ENCODE measurements around the gene ANKS1A.

Gene ANKS1A

DNA sequence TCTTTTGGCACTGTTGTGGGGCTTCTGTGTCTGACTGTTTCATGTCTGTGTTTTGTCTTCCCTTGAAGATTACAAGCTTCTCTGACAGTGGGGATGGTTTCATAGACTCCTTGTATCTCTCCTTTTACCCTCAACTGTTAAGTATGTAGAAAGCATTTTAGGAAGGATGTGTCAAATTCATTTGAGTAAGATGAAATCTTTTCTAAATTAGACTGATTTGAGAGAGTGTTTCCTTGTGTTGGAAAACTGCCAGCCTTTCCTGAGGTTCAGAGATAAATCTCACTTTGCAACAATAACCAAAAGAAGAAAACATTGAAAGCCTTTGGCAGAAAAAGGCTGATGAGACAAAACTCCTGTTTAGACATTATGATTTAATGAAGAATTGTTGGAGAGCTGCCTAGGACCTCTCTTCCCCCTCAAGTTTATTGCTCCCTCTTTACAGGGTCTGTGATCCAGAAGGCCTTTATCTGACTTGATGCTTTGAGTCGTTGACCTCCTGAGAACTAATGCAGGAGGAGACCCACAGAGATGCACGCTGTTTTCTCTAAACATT is 68.3 kb downstream of the ANKS1A start:
- Histone ChIP-seq H3K27me3 (ENCODE audit: insufficient read depth, insufficient read length) (no peaks in the 10 kb centered on the region), H3K36me3 (ENCODE audit: insufficient read depth, insufficient read length, low read length) (no peaks in the 10 kb centered on the region), H3K9me3 (ENCODE audit: insufficient read depth, low read length) (no peaks in the 10 kb centered on the region; the same call in 1 of the 2 replicates), H3K9ac (ENCODE audit: insufficient read length, low read depth) (no peak overlapping the region), H3K4me1 (ENCODE audit: insufficient read depth, insufficient read length) (no peaks in the 10 kb centered on the region), H3K4me3 (ENCODE audit: insufficient read length, low read depth) (no peak overlapping the region)
- no peak for TF ChIP-seq YY1 (IDR thresholded peaks at IDR 0.05; ENCODE audit: insufficient read depth, insufficient read length)
- no peak for TF ChIP-seq SUZ12 (IDR thresholded peaks at IDR 0.05; ENCODE audit: extremely low read depth, insufficient read depth, insufficient read length)
- no peak for TF ChIP-seq ZNF274 (IDR thresholded peaks at IDR 0.05; ENCODE audit: low read depth, low read length)
- no peak for DNase-seq (ENCODE audit: low read depth, low spot score)

DNA sequence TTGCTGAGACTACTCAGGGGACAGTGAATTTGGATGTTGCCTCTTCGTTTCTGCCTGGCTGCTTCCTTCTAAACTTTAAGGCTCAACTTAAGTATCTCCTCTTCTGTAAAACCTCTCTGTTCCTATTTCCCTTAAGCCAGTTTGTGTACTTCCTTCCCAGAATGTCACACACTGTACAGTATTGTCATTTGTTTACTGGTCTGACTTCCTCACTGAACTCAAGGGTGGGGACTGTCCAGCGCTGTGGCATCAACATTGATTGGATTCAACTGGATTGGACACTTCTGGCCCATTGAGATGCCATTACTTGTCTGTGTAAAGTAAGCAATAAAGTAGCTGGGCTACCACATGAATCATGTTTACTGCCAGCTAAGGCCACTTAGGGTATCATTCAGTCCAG is 69.7 kb downstream of the ANKS1A start:
- no peak overlapping the region for H3K4me3 ChIP-seq (ENCODE audit: insufficient read length, low read depth)
- no peak for DNase-seq (ENCODE audit: low read depth, low spot score)
- H3K27me3 ChIP-seq (ENCODE audit: insufficient read depth, insufficient read length), result no peaks in the 10 kb centered on the region
- H3K9ac ChIP-seq (ENCODE audit: insufficient read length, low read depth), result no peak overlapping the region
- no peaks in the 10 kb centered on the region for H3K36me3 ChIP-seq (ENCODE audit: insufficient read depth, insufficient read length, low read length)
- H3K4me1 ChIP-seq (ENCODE audit: insufficient read depth, insufficient read length), result no peaks in the 10 kb centered on the region
- no peak for TF ChIP-seq ZNF274 (IDR thresholded peaks at IDR 0.05; ENCODE audit: low read depth, low read length)
- no peak for TF ChIP-seq SUZ12 (IDR thresholded peaks at IDR 0.05; ENCODE audit: extremely low read depth, insufficient read depth, insufficient read length)
- TF ChIP-seq YY1 (IDR thresholded peaks at IDR 0.05; ENCODE audit: insufficient read depth, insufficient read length), result no peak
- H3K9me3 ChIP-seq (ENCODE audit: insufficient read depth, low read length), result no peaks in the 10 kb centered on the region; the same call in 1 of the 2 replicates

DNA sequence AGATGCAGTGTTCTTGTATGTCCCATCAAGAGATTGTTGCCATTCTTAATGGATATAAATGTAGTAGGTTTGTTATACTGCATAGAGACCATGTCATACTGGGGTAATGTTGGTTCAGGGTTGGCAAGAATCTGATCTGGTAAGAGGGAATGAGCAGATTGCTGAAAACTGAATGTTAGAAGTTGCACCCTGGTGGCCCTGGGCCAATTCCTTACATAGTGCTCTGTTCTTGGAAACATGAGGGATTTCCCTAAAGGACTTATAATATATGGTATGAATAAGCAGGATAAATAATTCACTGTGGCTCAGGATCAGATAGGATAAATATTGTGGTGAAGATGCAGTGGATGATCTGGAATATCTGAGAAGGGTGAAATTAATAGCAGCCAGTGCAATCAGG is 70.2 kb downstream of the ANKS1A start:
- Histone ChIP-seq H3K9ac (ENCODE audit: insufficient read length, low read depth) (no peak overlapping the region), H3K27me3 (ENCODE audit: insufficient read depth, insufficient read length) (no peaks in the 10 kb centered on the region), H3K36me3 (ENCODE audit: insufficient read depth, insufficient read length, low read length) (no peaks in the 10 kb centered on the region), H3K4me3 (ENCODE audit: insufficient read length, low read depth) (no peak overlapping the region), H3K9me3 (ENCODE audit: insufficient read depth, low read length) (no peaks in the 10 kb centered on the region; the same call in 1 of the 2 replicates), H3K4me1 (ENCODE audit: insufficient read depth, insufficient read length) (no peaks in the 10 kb centered on the region)
- TF ChIP-seq SUZ12 (IDR thresholded peaks at IDR 0.05; ENCODE audit: extremely low read depth, insufficient read depth, insufficient read length), result no peak
- no peak for TF ChIP-seq ZNF274 (IDR thresholded peaks at IDR 0.05; ENCODE audit: low read depth, low read length)
- TF ChIP-seq YY1 (IDR thresholded peaks at IDR 0.05; ENCODE audit: insufficient read depth, insufficient read length), result no peak
- DNase-seq (ENCODE audit: low read depth, low spot score), result no peak

DNA sequence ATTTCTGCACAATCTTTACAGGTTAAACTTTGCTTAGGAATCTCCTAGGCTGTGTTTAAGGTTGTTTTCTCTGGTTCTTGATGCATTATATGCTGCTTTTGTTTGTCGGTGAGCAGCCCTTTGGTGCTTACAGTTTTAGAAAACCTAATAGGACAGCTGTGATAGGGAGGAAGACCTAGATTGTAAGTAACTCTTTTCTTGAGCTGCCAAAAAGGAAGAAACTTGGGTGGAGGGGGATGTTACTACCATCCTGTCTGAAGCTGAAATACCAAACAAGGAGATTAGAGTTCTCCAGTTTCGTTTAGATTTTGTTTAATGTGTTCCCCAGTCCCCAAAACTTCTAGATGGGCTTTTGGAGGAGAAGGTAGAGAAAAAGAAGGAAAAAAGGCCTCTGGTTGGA is 72.0 kb downstream of the ANKS1A start:
- H3K27me3 ChIP-seq (ENCODE audit: insufficient read depth, insufficient read length), result no peaks in the 10 kb centered on the region
- H3K9me3 ChIP-seq (ENCODE audit: insufficient read depth, low read length), result no peaks in the 10 kb centered on the region; the same call in 1 of the 2 replicates
- TF ChIP-seq YY1 (IDR thresholded peaks at IDR 0.05; ENCODE audit: insufficient read depth, insufficient read length) (no peak), ZNF274 (IDR thresholded peaks at IDR 0.05; ENCODE audit: low read depth, low read length) (no peak), SUZ12 (IDR thresholded peaks at IDR 0.05; ENCODE audit: extremely low read depth, insufficient read depth, insufficient read length) (no peak)
- H3K9ac ChIP-seq (ENCODE audit: insufficient read length, low read depth), result no peak overlapping the region
- no peaks in the 10 kb centered on the region for H3K4me1 ChIP-seq (ENCODE audit: insufficient read depth, insufficient read length)
- H3K36me3 ChIP-seq (ENCODE audit: insufficient read depth, insufficient read length, low read length), result no peaks in the 10 kb centered on the region
- H3K4me3 ChIP-seq (ENCODE audit: insufficient read length, low read depth), result no peak overlapping the region
- no peak for DNase-seq (ENCODE audit: low read depth, low spot score)

DNA sequence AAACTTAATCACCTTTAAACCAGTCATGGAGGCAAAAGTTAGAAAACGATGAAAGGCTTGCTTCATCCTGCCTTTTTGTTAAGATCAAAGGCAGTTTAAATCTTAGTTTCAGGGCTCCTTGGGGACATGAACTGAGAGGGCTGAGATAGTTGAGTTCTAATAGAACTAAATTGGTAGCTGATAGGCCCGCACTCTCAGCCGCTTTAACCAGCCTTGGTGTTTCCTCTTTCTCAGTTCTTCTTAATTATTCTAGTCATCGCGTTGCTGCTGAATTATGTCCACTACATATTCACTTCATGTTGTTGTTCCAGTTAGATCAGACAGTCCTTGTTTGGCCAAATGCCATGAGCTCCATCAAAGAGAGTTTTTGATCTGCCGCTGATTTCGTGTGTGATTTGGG is 72.5 kb downstream of the ANKS1A start:
- no peak for TF ChIP-seq SUZ12 (IDR thresholded peaks at IDR 0.05; ENCODE audit: extremely low read depth, insufficient read depth, insufficient read length)
- TF ChIP-seq YY1 (IDR thresholded peaks at IDR 0.05; ENCODE audit: insufficient read depth, insufficient read length), result no peak
- no peak for TF ChIP-seq ZNF274 (IDR thresholded peaks at IDR 0.05; ENCODE audit: low read depth, low read length)
- no peaks in the 10 kb centered on the region for H3K4me1 ChIP-seq (ENCODE audit: insufficient read depth, insufficient read length)
- no peak overlapping the region for H3K4me3 ChIP-seq (ENCODE audit: insufficient read length, low read depth)
- no peaks in the 10 kb centered on the region for H3K27me3 ChIP-seq (ENCODE audit: insufficient read depth, insufficient read length)
- no peaks in the 10 kb centered on the region; the same call in 1 of the 2 replicates for H3K9me3 ChIP-seq (ENCODE audit: insufficient read depth, low read length)
- H3K36me3 ChIP-seq (ENCODE audit: insufficient read depth, insufficient read length, low read length), result no peaks in the 10 kb centered on the region
- no peak for DNase-seq (ENCODE audit: low read depth, low spot score)
- no peak overlapping the region for H3K9ac ChIP-seq (ENCODE audit: insufficient read length, low read depth)

DNA sequence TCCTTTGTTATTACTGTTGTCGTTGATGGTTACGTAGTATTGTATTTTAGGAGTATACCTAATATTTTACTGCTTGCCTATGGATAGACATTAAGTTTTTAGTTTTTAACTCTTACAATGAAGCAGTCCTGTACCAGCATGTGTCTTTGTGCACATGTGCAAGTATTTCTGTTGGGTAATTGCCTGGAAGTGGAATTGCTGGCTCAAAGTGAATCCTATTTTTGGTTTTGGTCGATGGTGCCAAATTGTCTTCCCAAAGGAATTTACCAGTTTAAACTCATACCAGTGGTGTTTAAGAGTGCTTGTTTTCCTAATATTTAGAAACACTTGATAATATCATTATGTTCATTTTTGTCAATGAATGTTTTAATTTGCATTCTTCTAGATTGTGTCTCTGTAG is 75.5 kb downstream of the ANKS1A start:
- no peaks in the 10 kb centered on the region; the same call in 1 of the 2 replicates for H3K9me3 ChIP-seq (ENCODE audit: insufficient read depth, low read length)
- no peaks in the 10 kb centered on the region for H3K36me3 ChIP-seq (ENCODE audit: insufficient read depth, insufficient read length, low read length)
- no peak for DNase-seq (ENCODE audit: low read depth, low spot score)
- TF ChIP-seq ZNF274 (IDR thresholded peaks at IDR 0.05; ENCODE audit: low read depth, low read length), result no peak
- TF ChIP-seq YY1 (IDR thresholded peaks at IDR 0.05; ENCODE audit: insufficient read depth, insufficient read length), result no peak
- no peak for TF ChIP-seq SUZ12 (IDR thresholded peaks at IDR 0.05; ENCODE audit: extremely low read depth, insufficient read depth, insufficient read length)
- no peak overlapping the region for H3K9ac ChIP-seq (ENCODE audit: insufficient read length, low read depth)
- no peaks in the 10 kb centered on the region for H3K4me1 ChIP-seq (ENCODE audit: insufficient read depth, insufficient read length)
- no peaks in the 10 kb centered on the region for H3K27me3 ChIP-seq (ENCODE audit: insufficient read depth, insufficient read length)
- no peak overlapping the region for H3K4me3 ChIP-seq (ENCODE audit: insufficient read length, low read depth)

DNA sequence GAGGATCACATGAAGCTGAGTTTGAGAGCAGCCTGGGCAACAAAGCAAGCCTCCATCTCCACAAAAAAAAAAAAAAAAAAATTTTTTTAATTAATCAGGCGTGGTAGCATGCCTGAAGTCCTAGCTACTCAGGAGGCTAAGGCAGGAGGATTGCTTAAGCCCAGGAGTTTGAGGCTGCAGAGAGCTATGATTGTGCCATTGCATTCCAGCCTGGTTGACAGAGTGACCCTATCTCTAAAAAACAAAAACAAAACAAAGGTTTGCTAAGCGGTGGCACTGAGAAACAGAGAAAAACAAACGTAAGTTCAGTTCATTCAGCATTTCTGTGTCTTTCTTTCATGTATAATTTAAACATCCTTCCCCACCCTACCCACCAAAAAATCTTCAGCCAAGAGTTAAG is 78.4 kb downstream of the ANKS1A start:
- Histone ChIP-seq H3K36me3 (ENCODE audit: insufficient read depth, insufficient read length, low read length) (peaks cover 2% of the 10 kb centered on the region), H3K4me1 (ENCODE audit: insufficient read depth, insufficient read length) (no peaks in the 10 kb centered on the region), H3K9ac (ENCODE audit: insufficient read length, low read depth) (no peak overlapping the region), H3K27me3 (ENCODE audit: insufficient read depth, insufficient read length) (no peaks in the 10 kb centered on the region), H3K4me3 (ENCODE audit: insufficient read length, low read depth) (no peak overlapping the region), H3K9me3 (ENCODE audit: insufficient read depth, low read length) (no peaks in the 10 kb centered on the region)
- no peak for TF ChIP-seq YY1 (IDR thresholded peaks at IDR 0.05; ENCODE audit: insufficient read depth, insufficient read length)
- no peak for DNase-seq (ENCODE audit: low read depth, low spot score)
